ENCODE results near the gene NAGK.
A peak's percentile ranks its signal among the peaks of the same experiment; 100 is the strongest.

DNA sequence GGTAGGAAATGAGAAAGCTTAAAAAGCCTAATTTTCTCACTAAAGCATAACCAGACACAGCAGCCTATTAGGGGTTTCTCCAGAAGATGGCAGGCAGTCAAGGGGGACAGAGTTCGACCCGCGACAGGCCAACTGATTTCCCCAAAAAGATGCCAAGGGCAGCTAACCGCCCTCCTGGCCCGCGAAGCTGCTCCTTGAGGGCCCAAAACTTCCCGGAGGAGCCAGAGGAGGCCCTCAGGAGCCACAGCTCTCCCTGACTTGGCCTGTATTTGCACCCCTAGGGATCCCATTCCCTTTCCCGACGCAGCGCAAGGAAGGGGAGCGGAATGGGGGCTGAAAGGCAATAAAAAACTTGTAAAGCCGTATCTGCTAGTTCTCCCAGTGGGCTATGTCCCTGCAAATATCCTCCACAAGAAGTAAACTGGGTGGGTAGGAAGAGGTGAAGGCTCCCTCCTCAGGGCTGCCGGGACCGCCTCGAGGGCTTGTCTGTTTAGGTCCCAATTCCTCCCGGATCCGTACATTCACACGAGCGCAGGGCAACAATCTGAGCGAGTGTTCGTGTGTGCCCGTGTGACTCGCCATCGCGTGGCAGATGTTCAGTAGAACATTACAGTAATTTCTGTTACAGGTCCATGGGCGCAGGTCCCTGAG is 756 bp upstream of the NAGK start:
- TF ChIP-seq, protein P1, sequence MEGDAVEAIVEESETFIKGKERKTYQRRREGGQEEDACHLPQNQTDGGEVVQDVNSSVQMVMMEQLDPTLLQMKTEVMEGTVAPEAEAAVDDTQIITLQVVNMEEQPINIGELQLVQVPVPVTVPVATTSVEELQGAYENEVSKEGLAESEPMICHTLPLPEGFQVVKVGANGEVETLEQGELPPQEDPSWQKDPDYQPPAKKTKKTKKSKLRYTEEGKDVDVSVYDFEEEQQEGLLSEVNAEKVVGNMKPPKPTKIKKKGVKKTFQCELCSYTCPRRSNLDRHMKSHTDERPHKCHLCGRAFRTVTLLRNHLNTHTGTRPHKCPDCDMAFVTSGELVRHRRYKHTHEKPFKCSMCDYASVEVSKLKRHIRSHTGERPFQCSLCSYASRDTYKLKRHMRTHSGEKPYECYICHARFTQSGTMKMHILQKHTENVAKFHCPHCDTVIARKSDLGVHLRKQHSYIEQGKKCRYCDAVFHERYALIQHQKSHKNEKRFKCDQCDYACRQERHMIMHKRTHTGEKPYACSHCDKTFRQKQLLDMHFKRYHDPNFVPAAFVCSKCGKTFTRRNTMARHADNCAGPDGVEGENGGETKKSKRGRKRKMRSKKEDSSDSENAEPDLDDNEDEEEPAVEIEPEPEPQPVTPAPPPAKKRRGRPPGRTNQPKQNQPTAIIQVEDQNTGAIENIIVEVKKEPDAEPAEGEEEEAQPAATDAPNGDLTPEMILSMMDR (IDR thresholded peaks at IDR 0.05) = peak in 1 of 6 experiments; percentile 16
- no peak for TF ChIP-seq POLR2A (IDR thresholded peaks at IDR 0.05)
